Smooth muscle cell of the coronary artery (primary cell): ENCODE measurements around the gene C1QTNF3. TPM values are rescaled to one million over a fixed set of nuclear protein-coding genes. Genes with fewer than 3 reads are reported as not detected.

Experiments used
- total RNA-seq: library from RNA; depleted of rRNA; stranded (reverse); fragments of >200 nt; gene quantifications from 2 replicates; pipeline ENCODE4 v1.2.3, GENCODE V29; 2014; ENCODE audit warnings: low replicate concordance

The C1QTNF3 gene
- total RNA-seq, result 0.60 and 1.1 TPM in 2 replicates

GRCh38 chr5:34043099-34043876, at the start of gene C1QTNF3:
Gene C1QTNF3, minus strand, starts transcription at chr5:34043213. Its CDS starts 88 bp downstream, at chr5:34043125.

GRCh38 chr5:34007621-34008600, 35.1 kb downstream of the C1QTNF3 start, which contains the start of gene AMACR:
Gene AMACR, minus strand, starts transcription at chr5:34008050. Its CDS starts 31 bp downstream, at chr5:34008019.

GRCh38 chr5:33984671-33985124, 58.3 kb downstream of the C1QTNF3 start, which contains the start of gene SLC45A2:
Gene SLC45A2, minus strand, starts transcription at chr5:33984693. Its CDS starts 110 bp downstream, at chr5:33984583.

Other genes starting within 250 kb of the C1QTNF3 start
- 18.6 and 100 TPM in 2 replicates for gene ADAMTS12, start 151.2 kb downstream of the C1QTNF3 start, total RNA-seq
- 0.15 TPM in 1 of 2 replicates, not detected in the other for gene RXFP3, start 106.8 kb downstream of the C1QTNF3 start, total RNA-seq
- 0.35 TPM in 1 of 2 replicates, not detected in the other for gene SLC45A2, start 58.5 kb downstream of the C1QTNF3 start, total RNA-seq
- gene AMACR, start 35.2 kb downstream of the C1QTNF3 start, total RNA-seq, result 7.0 and 7.7 TPM in 2 replicates